ENCODE results near the gene ADGRV1. TPM values are rescaled to one million over a fixed set of nuclear protein-coding genes. Genes with fewer than 3 reads are reported as not detected.

The ADGRV1 gene
- total RNA-seq, 1 experiment from 2014 or later: 64.8 TPM

GRCh38 chr5:91154338-91154737 is 595.7 kb downstream of the ADGRV1 start:
- Histone ChIP-seq H3K4me2 (ENCODE audit: insufficient read depth, insufficient read length, low read length) (no peak overlapping the region), H2BK15ac (ENCODE audit: low read depth, low read length) (no peak overlapping the region), H3K27ac (ENCODE audit: insufficient read length, low read depth, low read length) (no peak overlapping the region), H3K27me3 (ENCODE audit: insufficient read depth, low read length) (no peaks in the 10 kb centered on the region), H4K8ac (replicated peaks; ENCODE audit: insufficient read length, low read depth, low read length) (no peak overlapping the region), H3K9ac (ENCODE audit: extremely low read depth, insufficient read length, low read length) (no peak overlapping the region), H3K4ac (ENCODE audit: low read depth, low read length) (no peak overlapping the region), H4K91ac (ENCODE audit: insufficient read length, low read depth, low read length) (no peak overlapping the region), H3T11ph (ENCODE audit: low read length) (no peak overlapping the region), H3K79me2 (ENCODE audit: insufficient read depth, low read length) (no peaks in the 10 kb centered on the region), H2BK12ac (ENCODE audit: insufficient read length, low read depth, low read length) (no peak overlapping the region), H3K23me2 (ENCODE audit: insufficient read length, low read depth, low read length, poor library complexity, severe bottlenecking) (no peaks in the 10 kb centered on the region), H4K5ac (ENCODE audit: insufficient read length, low read depth, low read length) (no peak overlapping the region), H3K4me1 (ENCODE audit: insufficient read depth, low read length) (no peaks in the 10 kb centered on the region; the same call in 1 of the 2 replicates), H3K14ac (ENCODE audit: insufficient read depth, low read length) (no peak overlapping the region), H2BK20ac (ENCODE audit: low read depth, low read length, poor library complexity, severe bottlenecking) (no peak overlapping the region), H2AK5ac (ENCODE audit: insufficient read length, low read length) (no peak overlapping the region), H2AFZ (ENCODE audit: low read length) (no peak overlapping the region), H3K79me1 (ENCODE audit: insufficient read depth, low read depth, low read length, poor library complexity, severe bottlenecking) (no peaks in the 10 kb centered on the region), H3K23ac (ENCODE audit: insufficient read length, low read depth, low read length) (no peak overlapping the region), H4K20me1 (ENCODE audit: control insufficient read depth, insufficient read depth, insufficient read length) (no peaks in the 10 kb centered on the region), H2BK5ac (ENCODE audit: insufficient read length, low read length) (no peak overlapping the region), H3K9me3 (ENCODE audit: control insufficient read depth, low read depth, low read length) (no peaks in the 10 kb centered on the region), H3K56ac (ENCODE audit: insufficient read length, low read depth, low read length) (no peak overlapping the region), H3K18ac (ENCODE audit: insufficient read length, low read depth, low read length) (no peak overlapping the region), H2BK120ac (ENCODE audit: low read depth, low read length, poor library complexity, severe bottlenecking) (no peak overlapping the region)
- no peaks in the 10 kb centered on the region for H3K9me3 Mint-ChIP-seq
- no peak overlapping the region for H3K4me3 Mint-ChIP-seq
- peaks cover 11 to 15% (median 12%) of the 10 kb centered on the region in 3 experiments; a peak in 6 of 7 replicates for H3K36me3 Mint-ChIP-seq (ENCODE audit: insufficient read depth in 1 of 3, low read depth in 3 of 3)
- WGBS (ENCODE audit: extremely low coverage, insufficient read length, low lambda C conversion rate): no CpG with 5 or more reads among the region's 9 CpGs
- peaks cover 9 to 17% of the 10 kb centered on the region in 2 experiments for H3K4me1 Mint-ChIP-seq
- H3K27me3 Mint-ChIP-seq (ENCODE audit: low read depth): no peaks in the 10 kb centered on the region
- DNase-seq: no peak
- peak overlapping the region in 2 of 3 experiments; percentile 24 to 81; a peak in 3 of 7 replicates for H3K27ac Mint-ChIP-seq
- TF ChIP-seq, protein P1, sequence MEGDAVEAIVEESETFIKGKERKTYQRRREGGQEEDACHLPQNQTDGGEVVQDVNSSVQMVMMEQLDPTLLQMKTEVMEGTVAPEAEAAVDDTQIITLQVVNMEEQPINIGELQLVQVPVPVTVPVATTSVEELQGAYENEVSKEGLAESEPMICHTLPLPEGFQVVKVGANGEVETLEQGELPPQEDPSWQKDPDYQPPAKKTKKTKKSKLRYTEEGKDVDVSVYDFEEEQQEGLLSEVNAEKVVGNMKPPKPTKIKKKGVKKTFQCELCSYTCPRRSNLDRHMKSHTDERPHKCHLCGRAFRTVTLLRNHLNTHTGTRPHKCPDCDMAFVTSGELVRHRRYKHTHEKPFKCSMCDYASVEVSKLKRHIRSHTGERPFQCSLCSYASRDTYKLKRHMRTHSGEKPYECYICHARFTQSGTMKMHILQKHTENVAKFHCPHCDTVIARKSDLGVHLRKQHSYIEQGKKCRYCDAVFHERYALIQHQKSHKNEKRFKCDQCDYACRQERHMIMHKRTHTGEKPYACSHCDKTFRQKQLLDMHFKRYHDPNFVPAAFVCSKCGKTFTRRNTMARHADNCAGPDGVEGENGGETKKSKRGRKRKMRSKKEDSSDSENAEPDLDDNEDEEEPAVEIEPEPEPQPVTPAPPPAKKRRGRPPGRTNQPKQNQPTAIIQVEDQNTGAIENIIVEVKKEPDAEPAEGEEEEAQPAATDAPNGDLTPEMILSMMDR (conservative IDR thresholded peaks at IDR 0.05): no peak

All from H9 (cell line).